ENCODE results near the gene LAIR2. TPM values are rescaled to one million over a fixed set of nuclear protein-coding genes. Genes with fewer than 3 reads are reported as not detected.

The LAIR2 gene
- total and polyA plus RNA-seq, 2 experiments from 2014 or later = not detected

GRCh38 chr19:54552913-54553310 is 50.3 kb downstream of the LAIR2 start:
- Histone ChIP-seq H4K20me1 (replicated peaks; ENCODE audit: insufficient read depth) (no peaks in the 10 kb centered on the region), H3K4me1 (ENCODE audit: insufficient read depth) (no peaks in the 10 kb centered on the region), H3K36me3 (ENCODE audit: insufficient read depth) (no peaks in the 10 kb centered on the region), H2AFZ (no peak overlapping the region), H3K27me3 (ENCODE audit: insufficient read depth) (no peaks in the 10 kb centered on the region), H3F3A (replicated peaks; ENCODE audit: low read depth) (no peaks in the 10 kb centered on the region), H3K79me2 (replicated peaks; ENCODE audit: insufficient read depth) (no peaks in the 10 kb centered on the region), H3K4me2 (no peak overlapping the region), H3K4me3 (no peak overlapping the region), H3K9me2 (ENCODE audit: insufficient read depth) (no peaks in the 10 kb centered on the region), H3K27ac (ENCODE audit: low read depth) (no peak overlapping the region)
- no peak for ATAC-seq
- TF ChIP-seq EZH2 (IDR thresholded peaks at IDR 0.05; ENCODE audit: low read depth, unreplicated experiment) (no peak), CTCF (conservative IDR thresholded peaks at IDR 0.05; ENCODE audit: low read depth in 2 of 2) (no peak), REST (IDR thresholded peaks at IDR 0.05; ENCODE audit: unreplicated experiment) (no peak), ETS1 (IDR thresholded peaks at IDR 0.05) (no peak), ZNF331 (CRISPR knock-in tag; IDR thresholded peaks at IDR 0.05; ENCODE audit: low read depth) (no peak), EZH2phosphoT487 (IDR thresholded peaks at IDR 0.05; ENCODE audit: unreplicated experiment) (no peak), STAT1 (IDR thresholded peaks at IDR 0.05; ENCODE audit: unreplicated experiment) (no peak)
- H3K4me3 Mint-ChIP-seq = no peak overlapping the region
- H3K36me3 Mint-ChIP-seq (ENCODE audit: low read depth) = peaks cover 34% of the 10 kb centered on the region
- no peak for DNase-seq (ENCODE audit: low spot score)
- peaks cover 3% of the 10 kb centered on the region for H3K27me3 Mint-ChIP-seq (ENCODE audit: insufficient read depth, low read depth, poor library complexity)
- H3K9me3 Mint-ChIP-seq = peaks cover 94% of the 10 kb centered on the region
- H3K27ac Mint-ChIP-seq = no peak overlapping the region
- no peaks in the 10 kb centered on the region for H3K4me1 Mint-ChIP-seq

GRCh38 chr19:54554006-54554405 is 51.4 kb downstream of the LAIR2 start:
- no peaks in the 10 kb centered on the region for H4K20me1 ChIP-seq (replicated peaks; ENCODE audit: insufficient read depth)
- Mint-ChIP-seq H3K4me3 (no peak overlapping the region), H3K9me3 (peaks cover 94% of the 10 kb centered on the region), H3K27me3 (ENCODE audit: insufficient read depth, low read depth, poor library complexity) (peaks cover 3% of the 10 kb centered on the region), H3K27ac (no peak overlapping the region), H3K36me3 (ENCODE audit: low read depth) (peaks cover 34% of the 10 kb centered on the region), H3K4me1 (no peaks in the 10 kb centered on the region)
- no peaks in the 10 kb centered on the region for H3F3A ChIP-seq (replicated peaks; ENCODE audit: low read depth)
- ATAC-seq (no peak), DNase-seq (ENCODE audit: low spot score) (no peak)
- no peak overlapping the region for H3K4me2 ChIP-seq
- H3K9me2 ChIP-seq (ENCODE audit: insufficient read depth) = no peaks in the 10 kb centered on the region
- H3K27me3 ChIP-seq (ENCODE audit: insufficient read depth) = no peaks in the 10 kb centered on the region
- no peaks in the 10 kb centered on the region for H3K36me3 ChIP-seq (ENCODE audit: insufficient read depth)
- no peaks in the 10 kb centered on the region for H3K4me1 ChIP-seq (ENCODE audit: insufficient read depth)
- no peak overlapping the region for H2AFZ ChIP-seq
- no peak overlapping the region for H3K4me3 ChIP-seq
- H3K79me2 ChIP-seq (replicated peaks; ENCODE audit: insufficient read depth) = no peaks in the 10 kb centered on the region
- no peak overlapping the region for H3K27ac ChIP-seq (ENCODE audit: low read depth)
- no peak for TF ChIP-seq EZH2phosphoT487 (IDR thresholded peaks at IDR 0.05; ENCODE audit: unreplicated experiment)
- TF ChIP-seq ZNF331 (CRISPR knock-in tag; IDR thresholded peaks at IDR 0.05; ENCODE audit: low read depth) = no peak
- no peak for TF ChIP-seq STAT1 (IDR thresholded peaks at IDR 0.05; ENCODE audit: unreplicated experiment)
- no peak for TF ChIP-seq POLR2AphosphoS5 (IDR thresholded peaks at IDR 0.05; ENCODE audit: low read depth)
- no peak for TF ChIP-seq ETS1 (IDR thresholded peaks at IDR 0.05)
- no peak for TF ChIP-seq CTCF (conservative IDR thresholded peaks at IDR 0.05; ENCODE audit: low read depth in 2 of 2)
- TF ChIP-seq REST (IDR thresholded peaks at IDR 0.05; ENCODE audit: unreplicated experiment) = no peak
- no peak for TF ChIP-seq CREB1 (CRISPR knock-in tag; IDR thresholded peaks at IDR 0.05; ENCODE audit: low read depth)
- no peak for TF ChIP-seq NANOG (IDR thresholded peaks at IDR 0.05; ENCODE audit: borderline replicate concordance)
